Transverse colon (tissue), 4 donors: ENCODE measurements around the gene TPRX2.

Experiments
- EP300 ChIP-seq: sonication (generic); formaldehyde crosslinking; IDR thresholded peaks from one replicate; pipeline ENCODE4 v1.6.1; 2017; ENCODE audit warnings: antibody characterized with exemption, low read depth
- POLR2A ChIP-seq: fragments of 450-650 bp; IDR thresholded peaks from one replicate; pipeline ENCODE4 v1.6.1; 2016; ENCODE audit warnings: antibody characterized with exemption, mild to moderate bottlenecking, moderate library complexity
- POLR2AphosphoS5 ChIP-seq, 3 donors: sonication (generic); formaldehyde crosslinking; IDR thresholded peaks; one replicate each; pipeline ENCODE4 v1.6.1; 2016; ENCODE audit warnings: antibody characterized with exemption in 3 of 3
- TF ChIP-seq, protein P1 (sequence below), 5 experiments: fragments of 200-600 bp in 3 of 5; fragments of 450-650 bp in 2 of 5; sonication (generic) in 3 of 5; IDR thresholded peaks; 1 replicate in 2 of 5; 2 replicates in 3 of 5; pipeline ENCODE4 v1.5.1; 2016 to 2017; ENCODE audit warnings: antibody characterized with exemption in 5 of 5, inconsistent platforms in 3 of 5, mild to moderate bottlenecking in 2 of 5, moderate library complexity in 1 of 5

DNA sequence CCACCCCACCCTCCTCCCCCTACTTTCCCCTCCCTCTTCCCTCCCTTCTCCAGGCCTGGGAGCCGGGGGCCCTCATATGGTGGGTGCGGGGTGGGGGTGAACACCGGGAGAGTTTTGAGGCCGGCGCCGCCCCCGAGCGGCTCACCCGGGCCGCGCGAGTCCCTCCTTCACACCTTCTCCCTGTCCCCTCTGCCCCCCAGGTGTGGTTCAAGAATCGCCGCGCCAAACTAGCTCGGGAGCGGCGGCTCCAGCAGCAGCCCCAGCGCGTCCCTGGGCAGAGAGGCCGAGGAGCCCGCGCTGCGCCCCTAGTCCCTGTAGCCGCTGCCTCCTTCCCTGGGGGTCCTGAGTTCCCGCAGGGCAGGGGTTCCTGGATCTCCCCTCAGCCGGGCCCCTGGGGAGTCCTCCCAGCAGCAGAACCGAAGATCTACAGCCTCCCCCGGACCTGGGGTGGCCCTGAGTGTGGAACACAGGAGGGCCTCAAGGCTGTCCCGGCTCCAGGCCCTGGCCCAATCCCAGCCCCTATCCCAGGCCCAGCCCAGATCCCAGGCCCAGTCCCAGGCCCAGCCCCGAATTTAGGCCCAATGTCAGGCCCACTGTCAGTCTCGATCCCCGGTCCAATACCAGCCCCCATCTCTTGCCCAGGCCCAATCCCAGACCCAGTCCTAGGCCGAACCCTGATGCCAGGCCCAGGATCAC, 1.7 kb downstream of the TPRX2 start:
- TF ChIP-seq POLR2AphosphoS5 (IDR thresholded peaks at IDR 0.05) (no peak), POLR2A (no peak), EP300 (no peak)
- TF ChIP-seq, protein P1, sequence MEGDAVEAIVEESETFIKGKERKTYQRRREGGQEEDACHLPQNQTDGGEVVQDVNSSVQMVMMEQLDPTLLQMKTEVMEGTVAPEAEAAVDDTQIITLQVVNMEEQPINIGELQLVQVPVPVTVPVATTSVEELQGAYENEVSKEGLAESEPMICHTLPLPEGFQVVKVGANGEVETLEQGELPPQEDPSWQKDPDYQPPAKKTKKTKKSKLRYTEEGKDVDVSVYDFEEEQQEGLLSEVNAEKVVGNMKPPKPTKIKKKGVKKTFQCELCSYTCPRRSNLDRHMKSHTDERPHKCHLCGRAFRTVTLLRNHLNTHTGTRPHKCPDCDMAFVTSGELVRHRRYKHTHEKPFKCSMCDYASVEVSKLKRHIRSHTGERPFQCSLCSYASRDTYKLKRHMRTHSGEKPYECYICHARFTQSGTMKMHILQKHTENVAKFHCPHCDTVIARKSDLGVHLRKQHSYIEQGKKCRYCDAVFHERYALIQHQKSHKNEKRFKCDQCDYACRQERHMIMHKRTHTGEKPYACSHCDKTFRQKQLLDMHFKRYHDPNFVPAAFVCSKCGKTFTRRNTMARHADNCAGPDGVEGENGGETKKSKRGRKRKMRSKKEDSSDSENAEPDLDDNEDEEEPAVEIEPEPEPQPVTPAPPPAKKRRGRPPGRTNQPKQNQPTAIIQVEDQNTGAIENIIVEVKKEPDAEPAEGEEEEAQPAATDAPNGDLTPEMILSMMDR (IDR thresholded peaks at IDR 0.05): no peak
